Right lung (tissue), 5 donors: ENCODE data around the gene GRIK2. TPM values are rescaled to one million over a fixed set of nuclear protein-coding genes. Genes with fewer than 3 reads are reported as not detected.

ENCODE experiments used
- DNase-seq, 2 donors: peaks; one replicate each; pipeline ENCODE4 v3.0.0-alpha.2; 2013
- polyA plus RNA-seq, 5 donors: library from polyadenylated mRNA; unstranded; fragments of 120-200 nt; gene quantifications; one replicate each; pipeline versions ENCODE4 v1.2.1 to v1.2.3, GENCODE V29; 2013; ENCODE audit warnings: inconsistent platforms in 1 of 5, low replicate concordance in 1 of 5; ENCODE audit not compliant: insufficient read length in 5 of 5, insufficient read depth in 1 of 5

The GRIK2 gene
- polyA plus RNA-seq, 5 donors: 0.58 to 0.90 (median 0.69) TPM

DNA sequence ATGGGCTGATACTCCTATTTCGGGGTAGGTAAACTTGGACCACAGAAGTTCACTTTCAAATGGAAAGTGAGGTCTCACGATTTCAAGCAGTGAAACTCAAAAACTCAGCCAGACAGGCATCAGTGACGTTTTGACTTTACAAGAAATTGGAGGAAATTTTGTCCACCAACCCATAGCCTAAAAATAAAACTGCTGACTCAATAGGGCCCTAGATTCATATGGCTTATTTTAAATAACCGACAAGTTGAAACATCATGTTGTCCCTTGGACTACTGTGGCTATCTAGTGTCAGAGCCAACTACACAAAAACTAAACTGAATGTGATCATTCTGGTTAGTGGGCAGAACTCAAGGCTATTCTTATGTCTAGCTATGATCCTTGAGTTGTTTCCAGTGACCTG, 486.3 kb downstream of the GRIK2 start:
- no peak for DNase-seq

DNA sequence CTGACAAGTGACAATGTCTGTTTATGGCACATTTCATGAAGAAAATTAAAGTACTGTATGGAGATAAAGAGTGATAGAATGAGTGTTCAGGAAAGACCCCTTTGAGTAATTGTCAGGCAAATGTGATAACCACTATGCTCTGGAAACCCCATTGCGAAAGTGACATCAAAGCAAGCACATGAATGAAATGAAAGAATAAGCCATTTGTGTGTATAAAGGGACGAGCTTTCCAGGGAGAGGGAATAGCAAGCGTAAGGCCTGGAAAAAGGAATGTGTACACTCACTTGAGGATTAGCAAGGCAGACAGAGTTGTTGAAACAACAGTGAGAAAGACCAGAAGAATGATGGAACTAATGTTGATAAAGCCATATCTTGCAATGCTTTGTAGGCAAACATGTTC, 490.0 kb downstream of the GRIK2 start:
- DNase-seq: no peak

DNA sequence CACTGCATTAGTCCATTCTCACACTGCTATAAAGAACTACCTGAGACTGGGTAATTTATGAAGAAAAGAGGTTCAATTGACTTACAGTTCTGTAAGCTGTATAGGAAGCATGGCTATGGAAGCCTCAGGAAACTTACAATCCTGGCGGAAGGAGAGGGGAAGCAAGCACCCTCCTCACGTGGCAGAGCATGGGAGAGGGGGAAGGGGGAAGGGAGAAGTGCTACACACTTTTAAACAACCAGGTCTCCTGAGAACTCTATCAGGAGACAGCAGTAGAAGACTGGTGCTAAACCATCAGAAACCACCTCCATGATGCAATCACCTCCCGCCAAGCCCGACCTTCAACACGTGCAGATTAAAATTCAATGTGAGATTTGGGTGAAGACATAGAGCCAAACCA, 494.0 kb downstream of the GRIK2 start:
- DNase-seq: no peak

DNA sequence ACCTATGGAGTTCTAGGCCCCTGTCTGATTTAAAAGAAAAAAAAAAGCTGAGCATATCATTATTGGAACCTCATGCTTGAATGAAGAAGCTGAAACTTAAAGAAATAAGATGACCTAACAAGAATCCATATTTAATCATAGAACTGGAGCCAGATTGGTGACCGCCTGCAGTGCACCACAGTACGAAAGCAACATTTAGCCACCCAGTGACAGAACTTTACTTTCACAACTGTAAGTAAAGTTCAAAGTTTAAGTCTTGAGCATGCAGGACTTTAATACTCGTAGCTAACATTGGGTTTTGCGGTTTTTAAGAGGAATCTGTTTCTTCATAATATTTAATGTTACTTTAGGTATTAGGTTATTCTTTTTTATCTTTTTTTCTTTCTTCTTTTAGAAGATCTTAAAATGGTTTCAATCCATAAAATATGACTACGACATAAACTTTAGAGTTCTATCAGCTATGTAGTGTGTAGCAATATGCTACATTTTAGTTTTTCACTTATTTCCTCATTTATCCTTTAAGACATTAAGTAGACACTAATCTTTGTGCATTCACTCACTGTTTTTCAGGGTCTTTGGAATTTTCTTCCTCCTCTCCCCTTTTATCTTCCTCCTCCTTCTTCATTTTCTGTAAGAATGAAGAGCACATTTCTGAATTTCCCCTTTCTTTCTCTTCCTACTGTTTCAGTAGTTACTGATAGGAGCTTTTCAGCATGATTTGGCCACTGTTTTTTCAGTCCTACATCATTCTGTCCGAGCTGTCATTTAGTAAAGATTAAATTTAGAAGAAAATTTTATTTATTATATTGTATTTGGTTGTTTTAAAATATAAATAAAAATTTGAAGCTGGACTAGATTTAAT, 514.1 kb downstream of the GRIK2 start:
- no peak for DNase-seq

DNA sequence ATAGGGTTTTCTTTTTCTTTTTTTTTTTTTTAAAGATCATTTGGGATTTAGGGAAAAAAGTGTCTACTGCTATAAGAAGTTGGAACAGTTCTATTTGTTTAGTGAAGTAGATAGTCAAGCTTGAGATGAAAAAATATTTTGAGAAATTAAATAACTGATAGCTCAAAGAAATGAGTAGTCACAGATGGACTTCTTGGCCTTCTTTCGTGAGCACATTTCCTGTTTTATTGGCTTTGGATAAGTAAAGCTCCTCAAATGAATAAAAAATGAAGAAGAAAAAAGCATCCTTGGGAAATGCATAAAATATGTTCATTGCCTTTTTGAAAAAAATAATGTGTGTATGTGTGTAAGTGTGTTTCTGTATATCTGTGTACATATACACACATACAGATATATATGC, 515.9 kb downstream of the GRIK2 start:
- no peak for DNase-seq

DNA sequence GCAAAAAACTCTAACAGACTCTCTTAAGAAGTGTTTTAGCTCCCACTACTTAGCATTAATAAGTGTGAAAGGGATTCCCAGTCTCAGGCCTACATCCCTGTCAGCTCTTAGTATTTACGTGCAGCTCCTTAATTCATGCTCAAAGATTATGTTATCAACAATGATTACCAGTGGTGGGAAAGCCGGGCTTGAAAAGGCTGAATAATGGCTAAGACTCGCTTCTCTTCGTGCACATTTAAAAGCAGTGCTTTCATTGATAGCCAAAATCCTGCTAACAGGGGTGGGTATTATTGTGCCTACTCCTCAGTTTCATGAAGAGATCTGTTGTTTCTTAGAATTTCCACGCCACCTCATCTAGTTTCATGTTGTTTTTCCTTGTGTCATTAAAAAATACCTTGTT, 518.8 kb downstream of the GRIK2 start:
- no peak for DNase-seq

DNA sequence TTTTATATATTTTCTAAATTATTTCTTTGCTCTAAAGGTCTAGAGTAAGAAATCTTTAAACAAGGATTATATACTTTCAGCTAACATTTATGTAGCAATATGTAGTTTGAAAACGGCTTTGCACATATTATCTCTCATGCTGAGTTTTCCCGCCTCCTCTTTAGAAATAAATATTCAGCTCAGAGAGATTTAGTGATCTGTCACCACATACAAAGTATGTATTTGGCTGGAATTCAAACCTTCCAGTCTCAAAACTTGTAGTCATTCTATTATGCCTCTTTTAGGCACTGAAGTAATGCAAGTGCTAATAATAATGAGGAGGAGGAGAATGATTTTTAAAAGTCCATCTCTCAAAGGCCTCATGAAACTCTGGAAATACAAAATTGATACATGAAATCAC, 525.0 kb downstream of the GRIK2 start:
- no peak for DNase-seq

DNA sequence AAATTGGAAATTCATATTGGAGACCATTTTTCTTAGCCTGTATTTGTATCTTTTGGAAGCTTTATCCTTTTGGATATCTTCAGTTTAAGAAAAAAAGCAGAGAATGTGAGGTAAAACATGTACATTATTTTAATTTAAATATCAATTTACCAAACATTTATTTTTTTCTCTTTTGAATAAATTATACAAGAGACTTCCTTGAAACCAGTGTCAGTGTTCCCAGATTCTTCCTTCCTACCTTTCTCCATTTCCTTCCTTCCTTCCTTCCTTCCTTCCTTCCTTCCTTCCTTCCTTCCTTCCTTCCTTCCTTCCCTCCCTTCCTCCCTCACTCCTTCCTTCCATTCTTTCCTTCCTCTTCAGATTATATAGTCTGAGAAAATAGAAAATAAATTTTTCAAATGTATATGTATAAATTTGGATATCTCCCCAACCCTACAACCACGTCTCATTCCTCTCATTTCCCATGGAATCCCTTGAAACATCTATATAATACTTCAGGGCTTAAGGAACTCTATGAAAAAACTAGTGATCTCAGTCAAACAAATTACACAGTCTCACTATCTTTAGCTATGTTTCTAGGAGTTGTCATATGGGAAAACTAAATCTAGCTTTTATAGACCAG, 528.4 kb downstream of the GRIK2 start:
- DNase-seq: no peak

DNA sequence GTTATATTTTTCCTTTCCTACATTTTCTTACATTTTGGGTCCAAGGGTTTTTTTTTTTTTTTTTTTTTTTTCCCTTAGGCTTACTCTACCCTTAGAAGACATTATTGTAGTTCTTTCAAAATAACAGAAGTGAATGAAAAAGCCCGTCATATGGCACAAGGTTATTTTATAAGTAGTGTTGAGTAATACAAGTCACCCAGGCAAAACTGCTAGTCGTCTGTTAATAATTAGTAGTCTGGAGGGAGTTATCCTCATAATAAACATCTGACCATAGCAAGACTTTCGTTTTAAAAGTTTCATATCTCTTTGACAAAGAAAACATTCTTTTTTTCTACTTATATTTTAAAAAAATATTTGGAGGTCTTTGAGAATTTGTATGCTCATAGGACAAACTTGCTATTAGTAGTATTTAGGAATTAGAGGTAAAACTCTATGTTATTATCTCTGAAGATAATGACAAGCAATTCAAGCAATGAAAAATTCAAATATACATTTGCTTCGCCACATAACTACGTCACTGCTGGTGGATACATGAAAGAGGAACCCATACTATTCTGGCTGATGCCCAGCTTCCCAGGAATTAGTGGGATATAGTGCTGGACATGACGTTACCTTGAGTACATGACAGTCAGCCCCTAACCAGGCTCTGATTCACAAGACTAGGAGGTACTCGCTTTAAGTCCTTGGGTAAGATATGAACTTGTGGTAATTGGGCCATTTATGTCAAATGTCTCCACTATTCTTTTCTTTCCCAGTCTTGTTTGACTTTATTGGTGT, 532.8 kb downstream of the GRIK2 start:
- no peak for DNase-seq

DNA sequence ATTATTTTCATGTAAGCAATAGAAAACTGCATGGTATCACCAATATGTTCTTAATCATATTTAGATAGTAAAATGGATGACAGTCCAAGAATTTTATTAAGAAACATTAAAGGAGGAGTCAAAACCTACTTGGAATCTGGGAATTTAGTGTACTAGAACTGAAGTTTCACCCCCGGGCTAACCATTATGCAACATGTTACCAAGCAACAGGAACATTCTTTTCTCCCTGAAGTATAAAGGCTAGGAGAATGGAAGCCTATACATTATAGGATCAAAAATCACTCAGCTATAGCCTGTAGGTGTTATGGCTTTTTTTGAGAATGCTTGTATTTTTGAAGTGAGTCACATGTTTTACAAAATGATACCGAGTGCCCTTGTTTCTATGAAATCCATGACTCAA, 538.3 kb downstream of the GRIK2 start:
- no peak for DNase-seq

DNA sequence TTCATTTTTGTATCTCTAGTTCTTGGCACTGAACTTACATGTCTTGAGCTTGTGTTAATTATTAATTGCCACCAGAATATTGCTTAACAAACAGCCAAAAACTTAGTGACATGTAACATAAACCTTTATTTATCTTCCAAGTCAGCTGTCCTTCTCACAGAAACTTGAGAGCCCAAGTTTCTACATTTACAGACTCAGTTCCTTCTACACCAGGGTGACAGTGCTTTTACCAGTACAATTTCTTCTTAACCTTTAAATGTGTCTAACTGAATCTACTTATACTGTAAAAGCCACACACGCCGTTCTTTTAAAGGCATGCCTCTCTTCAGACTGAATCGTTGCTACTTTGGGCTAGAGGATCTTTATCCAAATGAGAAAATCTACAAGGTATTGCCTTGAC, 539.2 kb downstream of the GRIK2 start:
- DNase-seq: no peak

DNA sequence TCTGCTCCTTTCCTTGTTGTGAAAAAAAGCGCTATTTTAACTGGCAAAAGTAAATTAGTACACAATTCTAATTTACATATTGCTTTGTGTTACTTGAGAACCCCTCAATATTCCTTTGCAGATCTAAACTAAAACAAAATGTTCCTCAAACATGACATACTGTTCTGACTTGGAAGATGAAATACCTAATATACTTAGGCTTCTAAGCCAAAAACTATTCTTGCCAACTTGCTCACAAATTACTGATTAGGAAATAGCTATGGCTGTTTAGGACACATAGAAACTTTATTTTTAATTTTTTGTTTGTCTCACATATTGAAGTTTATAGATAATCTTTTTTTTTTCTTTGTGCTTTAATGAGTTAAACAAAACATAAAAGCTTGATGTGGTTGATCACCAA, 542.2 kb downstream of the GRIK2 start:
- DNase-seq: no peak

DNA sequence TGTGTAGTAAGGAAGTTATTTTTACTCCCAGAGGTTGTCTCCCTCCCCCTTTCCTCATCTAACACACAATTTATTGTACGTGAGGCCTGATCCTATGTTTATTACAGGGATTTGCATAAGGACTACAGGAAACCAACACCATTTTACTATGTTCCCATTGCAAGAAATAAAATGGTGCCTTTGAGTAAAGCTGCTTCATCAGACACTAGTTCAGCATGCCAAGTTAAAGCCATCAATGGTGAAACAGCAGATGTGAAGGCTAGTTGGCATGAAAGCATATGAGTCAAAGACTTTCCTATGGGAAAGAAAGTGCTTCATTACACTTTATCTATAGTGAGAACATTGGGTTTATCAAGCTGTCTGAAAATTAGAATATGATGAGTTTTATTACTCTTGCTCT, 543.0 kb downstream of the GRIK2 start:
- DNase-seq: no peak

DNA sequence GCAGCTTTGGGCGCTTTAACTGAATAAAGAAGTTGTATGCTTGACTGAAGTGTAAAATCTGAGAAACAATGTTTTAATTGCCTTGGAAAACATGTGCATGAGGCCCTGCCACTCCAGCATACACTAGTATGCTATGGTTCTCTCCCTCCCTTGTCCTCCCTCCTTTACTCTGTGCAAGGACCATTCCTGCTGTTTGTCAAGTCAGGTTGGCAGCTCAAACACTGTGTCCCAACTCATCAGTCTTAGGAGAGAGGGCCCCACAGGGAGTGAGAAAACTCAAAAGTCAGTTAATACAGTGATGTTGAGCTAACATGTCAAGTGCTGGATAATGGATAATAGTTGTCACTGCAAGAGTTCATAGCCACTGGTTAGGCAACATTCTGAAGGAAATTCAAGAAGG, 543.6 kb downstream of the GRIK2 start:
- DNase-seq: no peak

DNA sequence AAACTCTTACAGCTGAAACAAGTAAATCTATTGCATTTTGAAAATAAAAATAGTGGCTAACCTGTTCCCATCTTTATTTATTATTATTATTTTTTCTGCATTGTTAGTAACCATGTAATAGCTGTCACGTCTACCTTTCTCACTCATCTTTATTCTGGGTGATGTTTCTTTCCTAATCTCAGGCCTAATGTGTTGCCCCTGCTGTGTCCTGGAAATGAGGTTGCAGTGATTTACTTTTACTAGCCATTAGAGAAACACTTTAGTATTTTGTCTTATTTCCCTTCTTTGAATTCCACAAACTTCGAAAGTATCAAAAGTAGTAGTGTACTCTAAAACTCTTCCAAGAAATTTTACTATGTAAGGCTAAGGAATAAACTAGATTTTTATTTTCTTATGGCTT, 546.9 kb downstream of the GRIK2 start:
- DNase-seq: no peak

DNA sequence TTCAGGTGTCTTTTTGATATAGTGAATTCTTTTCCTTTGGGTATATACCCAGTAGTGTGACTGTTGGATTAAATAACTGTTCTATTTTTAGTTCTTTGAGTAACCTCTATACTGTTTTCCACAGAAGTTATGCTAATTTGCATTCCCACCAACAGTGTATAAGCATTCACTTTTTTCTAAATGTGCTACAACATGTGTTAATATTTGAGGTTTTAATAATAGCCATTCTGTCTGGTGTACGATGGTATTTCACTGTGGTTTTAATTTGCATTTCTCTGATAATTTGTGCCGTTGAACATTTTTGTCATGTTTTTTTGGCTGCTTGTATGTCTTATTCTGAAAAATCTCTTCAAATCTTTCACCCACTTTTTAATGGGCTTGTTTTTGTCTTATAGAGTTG, 563.5 kb downstream of the GRIK2 start:
- DNase-seq: no peak

DNA sequence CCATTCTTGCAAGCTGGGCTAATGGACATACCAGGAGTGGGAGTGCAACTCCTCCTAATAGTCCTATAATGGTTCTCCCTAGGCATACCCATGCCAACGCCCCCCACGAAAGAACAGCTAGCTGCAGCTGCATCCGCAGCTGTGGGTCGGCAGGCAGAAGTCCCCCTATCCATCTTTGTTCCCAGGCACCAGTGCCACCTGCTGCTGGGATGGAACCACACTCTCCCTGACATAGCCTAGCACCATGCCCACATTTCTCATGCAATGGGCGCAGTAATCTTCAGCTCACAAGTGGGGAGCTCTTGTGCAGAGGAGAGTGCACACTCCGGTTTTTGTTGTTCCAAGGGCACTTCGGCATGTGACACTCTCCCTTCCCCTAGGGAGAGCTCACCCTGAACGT, 567.8 kb downstream of the GRIK2 start:
- DNase-seq: no peak

DNA sequence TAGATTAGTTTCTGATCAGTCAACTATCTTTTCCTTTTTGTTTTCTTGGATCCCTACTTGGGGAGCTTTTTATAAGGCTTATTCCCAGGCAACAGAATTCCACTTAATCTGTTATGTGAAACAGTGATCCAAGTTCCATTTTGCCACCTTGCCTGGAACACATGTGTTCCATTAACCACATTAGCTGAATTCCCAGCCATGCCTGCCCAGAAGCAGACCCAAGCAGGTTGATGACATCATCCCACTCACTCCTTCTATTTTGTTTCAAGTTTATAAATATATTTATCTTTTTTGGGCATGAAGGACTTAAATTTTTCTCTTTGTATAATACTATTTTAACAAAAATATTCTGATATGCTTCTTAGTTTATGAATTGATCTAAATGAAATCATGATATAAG, 587.4 kb downstream of the GRIK2 start:
- DNase-seq: no peak

DNA sequence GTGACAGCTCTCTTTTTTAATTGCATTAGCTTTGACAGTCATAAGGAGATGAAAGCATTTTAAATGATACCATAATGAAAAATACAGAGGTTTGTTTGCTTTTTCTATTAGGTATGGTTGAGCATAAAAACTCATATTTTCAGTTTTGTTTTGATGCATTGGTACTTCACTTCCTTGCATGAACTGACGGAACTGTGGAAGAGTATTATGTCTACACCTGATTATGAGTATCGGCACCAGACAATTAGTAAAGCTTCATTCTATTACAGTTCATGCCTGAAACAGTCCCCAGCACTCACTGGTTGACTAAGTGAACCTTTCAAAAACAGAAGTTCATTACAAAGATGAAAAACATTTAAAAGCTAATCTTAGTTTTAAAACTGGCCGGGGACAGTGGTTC, 593.0 kb downstream of the GRIK2 start:
- no peak for DNase-seq

DNA sequence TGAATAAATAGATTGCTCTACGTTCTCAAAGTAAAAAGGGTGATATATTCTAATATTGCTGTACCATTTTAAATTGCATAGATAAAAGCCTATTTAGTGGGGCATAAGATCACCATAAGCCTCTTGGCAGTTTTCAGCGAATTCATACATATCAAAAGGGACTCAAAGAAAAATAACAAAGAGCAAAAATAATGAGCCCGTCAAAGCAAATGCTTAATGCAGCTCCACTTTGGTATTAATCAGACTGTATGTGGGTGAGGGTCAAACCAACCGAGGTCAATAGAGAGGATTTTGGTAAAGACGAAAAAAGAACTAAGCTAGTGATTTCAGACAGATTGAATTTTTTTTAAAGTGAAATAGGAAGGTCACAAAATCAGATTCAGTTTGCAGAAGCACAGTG, 598.8 kb downstream of the GRIK2 start:
- no peak for DNase-seq

DNA sequence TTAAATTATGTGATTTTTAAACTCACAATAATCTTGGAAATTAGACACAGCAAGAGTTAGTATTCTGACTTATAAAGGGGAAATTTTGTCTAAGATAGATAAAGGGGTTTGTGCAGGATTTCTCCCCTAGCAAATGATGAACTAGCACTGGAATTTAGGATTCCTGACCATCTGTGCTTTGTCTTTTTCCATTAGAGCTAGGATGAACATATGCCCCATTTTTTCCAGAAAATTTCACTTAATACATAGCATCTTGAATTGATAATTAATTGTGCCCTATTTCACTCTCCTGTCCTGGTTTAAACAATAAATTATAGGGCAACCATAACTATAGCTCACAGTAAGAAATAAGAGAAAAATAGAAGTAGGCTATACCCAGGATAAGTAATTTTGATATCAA, 601.0 kb downstream of the GRIK2 start:
- no peak for DNase-seq

DNA sequence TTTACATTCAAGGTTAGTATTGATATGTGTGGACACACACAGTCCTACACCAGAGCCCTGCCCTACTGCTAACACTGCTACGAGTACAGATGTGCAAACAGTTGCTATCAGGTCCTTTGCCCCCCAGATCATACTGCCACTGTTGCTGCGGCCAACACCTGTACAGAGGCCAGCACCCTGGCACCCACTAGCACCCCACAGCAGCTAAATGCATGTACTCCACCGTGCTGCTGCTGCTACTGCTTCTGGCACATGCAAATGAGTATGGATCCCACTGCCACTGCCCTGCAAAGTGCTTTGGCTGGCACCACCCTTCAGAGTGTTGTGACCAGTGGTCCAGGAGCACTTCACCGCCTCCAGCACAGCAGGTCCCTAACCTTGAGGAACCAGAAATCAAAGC, 621.9 kb downstream of the GRIK2 start:
- DNase-seq: no peak

DNA sequence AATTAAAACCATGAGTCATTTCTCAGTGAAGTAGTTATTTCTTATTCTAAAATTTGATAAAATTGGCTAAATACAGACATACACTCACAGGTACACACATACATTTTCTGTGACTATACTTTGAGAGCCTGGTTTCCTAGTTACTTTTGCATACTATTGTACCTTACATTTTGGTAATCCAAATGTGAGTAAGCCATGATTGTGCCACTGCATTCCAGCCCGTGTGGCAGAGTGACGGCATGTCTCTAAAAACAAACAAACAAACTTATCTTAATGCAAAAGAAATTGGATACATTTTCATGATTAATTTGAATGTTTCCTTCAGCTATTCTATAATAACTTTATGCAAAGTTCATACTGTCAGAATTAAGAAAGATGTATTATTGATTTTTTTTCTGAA, 628.8 kb downstream of the GRIK2 start:
- no peak for DNase-seq
